ENCODE results near the gene NANS.

NANS gene

DNA sequence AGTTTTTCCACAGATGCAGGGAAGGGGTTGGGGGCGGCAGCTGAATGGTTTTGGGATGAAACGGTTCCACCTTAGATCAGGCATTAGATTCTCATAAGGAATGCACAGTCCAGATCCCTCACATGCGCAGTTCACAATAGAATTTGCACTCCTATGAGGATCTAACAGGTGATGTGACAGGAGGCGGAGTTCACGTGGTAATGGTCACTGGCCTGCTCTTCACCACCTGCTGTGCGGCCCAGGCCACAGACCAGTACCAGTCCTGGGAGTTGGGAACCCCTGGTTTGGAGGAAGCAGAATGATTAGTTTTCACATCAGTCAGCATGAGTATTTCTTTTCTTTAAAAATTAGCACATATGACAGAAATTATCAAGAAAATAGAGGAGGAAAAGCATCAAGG is 47.1 kb upstream of the NANS start:
- peaks cover 47% of the 10 kb centered on the region; the same call in 1 of the 2 replicates for H3K79me2 ChIP-seq (ENCODE audit: insufficient read depth, low read length)
- H4K20me1 ChIP-seq (ENCODE audit: insufficient read depth, low read length, poor library complexity, severe bottlenecking) = peaks cover 34% of the 10 kb centered on the region
- H3F3A ChIP-seq (ENCODE audit: low read depth) = no peaks in the 10 kb centered on the region

DNA sequence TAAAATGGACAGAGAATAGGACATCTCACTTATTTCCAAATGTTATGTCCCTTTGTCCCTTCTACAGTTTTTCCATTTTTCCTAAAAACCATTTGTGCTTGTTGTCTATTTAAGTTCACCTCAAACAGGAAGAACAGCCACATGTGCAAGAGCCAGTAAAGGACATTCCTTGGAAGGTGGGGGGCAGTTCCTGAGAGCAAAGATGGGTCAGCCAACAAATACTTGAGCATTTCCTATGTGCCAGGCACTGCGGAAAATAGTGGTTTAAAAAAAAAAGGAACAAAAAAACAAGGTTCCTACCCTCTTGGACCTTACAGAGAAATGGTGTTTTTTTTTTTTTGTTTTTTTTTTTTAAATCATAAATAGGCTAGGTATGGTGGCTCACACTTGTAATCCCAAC is 46.6 kb upstream of the NANS start:
- peaks cover 100% of the 10 kb centered on the region for H3K36me3 ChIP-seq (ENCODE audit: insufficient read depth, low read length)
- H3F3A ChIP-seq (ENCODE audit: low read depth) = no peaks in the 10 kb centered on the region
- H2AFZ ChIP-seq (ENCODE audit: low read length) = no peak overlapping the region
- H3K4me1 ChIP-seq (ENCODE audit: insufficient read depth, low read length, poor library complexity, severe bottlenecking) = no peaks in the 10 kb centered on the region
- no peak overlapping the region for H3K4me2 ChIP-seq (ENCODE audit: low read depth, low read length, poor library complexity, severe bottlenecking)
- H3K9me2 ChIP-seq (replicated peaks; ENCODE audit: low read depth, low read length) = no peaks in the 10 kb centered on the region
- TF ChIP-seq, protein P1, sequence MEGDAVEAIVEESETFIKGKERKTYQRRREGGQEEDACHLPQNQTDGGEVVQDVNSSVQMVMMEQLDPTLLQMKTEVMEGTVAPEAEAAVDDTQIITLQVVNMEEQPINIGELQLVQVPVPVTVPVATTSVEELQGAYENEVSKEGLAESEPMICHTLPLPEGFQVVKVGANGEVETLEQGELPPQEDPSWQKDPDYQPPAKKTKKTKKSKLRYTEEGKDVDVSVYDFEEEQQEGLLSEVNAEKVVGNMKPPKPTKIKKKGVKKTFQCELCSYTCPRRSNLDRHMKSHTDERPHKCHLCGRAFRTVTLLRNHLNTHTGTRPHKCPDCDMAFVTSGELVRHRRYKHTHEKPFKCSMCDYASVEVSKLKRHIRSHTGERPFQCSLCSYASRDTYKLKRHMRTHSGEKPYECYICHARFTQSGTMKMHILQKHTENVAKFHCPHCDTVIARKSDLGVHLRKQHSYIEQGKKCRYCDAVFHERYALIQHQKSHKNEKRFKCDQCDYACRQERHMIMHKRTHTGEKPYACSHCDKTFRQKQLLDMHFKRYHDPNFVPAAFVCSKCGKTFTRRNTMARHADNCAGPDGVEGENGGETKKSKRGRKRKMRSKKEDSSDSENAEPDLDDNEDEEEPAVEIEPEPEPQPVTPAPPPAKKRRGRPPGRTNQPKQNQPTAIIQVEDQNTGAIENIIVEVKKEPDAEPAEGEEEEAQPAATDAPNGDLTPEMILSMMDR (conservative IDR thresholded peaks at IDR 0.05; ENCODE audit: low read length) = no peak
- no peak for TF ChIP-seq EZH2phosphoT487 (IDR thresholded peaks at IDR 0.05; ENCODE audit: borderline replicate concordance)
- H3K27me3 ChIP-seq (ENCODE audit: insufficient read depth, low read length, poor library complexity, severe bottlenecking) = no peaks in the 10 kb centered on the region
- H4K20me1 ChIP-seq (ENCODE audit: insufficient read depth, low read length, poor library complexity, severe bottlenecking) = peaks cover 30% of the 10 kb centered on the region
- peaks cover 43% of the 10 kb centered on the region; the same call in 1 of the 2 replicates for H3K79me2 ChIP-seq (ENCODE audit: insufficient read depth, low read length)
- no peak overlapping the region for H3K9ac ChIP-seq (ENCODE audit: low read depth, low read length, poor library complexity, severe bottlenecking)
- H3K9me3 ChIP-seq (ENCODE audit: insufficient read depth, low read depth, low read length) = no peaks in the 10 kb centered on the region
- H3K4me3 ChIP-seq (ENCODE audit: low read length, poor library complexity, severe bottlenecking) = no peak overlapping the region

More for the DNA sequence above, 47.1 kb upstream of the NANS start:
- no peak for TF ChIP-seq EZH2phosphoT487 (IDR thresholded peaks at IDR 0.05; ENCODE audit: borderline replicate concordance)
- TF ChIP-seq, protein P1 (conservative IDR thresholded peaks at IDR 0.05; ENCODE audit: low read length) = no peak
- H3K4me3 ChIP-seq (ENCODE audit: low read length, poor library complexity, severe bottlenecking) = no peak overlapping the region
- no peak overlapping the region for H3K9ac ChIP-seq (ENCODE audit: low read depth, low read length, poor library complexity, severe bottlenecking)
- H3K9me3 ChIP-seq (ENCODE audit: insufficient read depth, low read depth, low read length) = no peaks in the 10 kb centered on the region
- no peak overlapping the region for H2AFZ ChIP-seq (ENCODE audit: low read length)
- peaks cover 100% of the 10 kb centered on the region for H3K36me3 ChIP-seq (ENCODE audit: insufficient read depth, low read length)
- no peaks in the 10 kb centered on the region for H3K4me1 ChIP-seq (ENCODE audit: insufficient read depth, low read length, poor library complexity, severe bottlenecking)
- no peak overlapping the region for H3K4me2 ChIP-seq (ENCODE audit: low read depth, low read length, poor library complexity, severe bottlenecking)
- H3K27me3 ChIP-seq (ENCODE audit: insufficient read depth, low read length, poor library complexity, severe bottlenecking) = no peaks in the 10 kb centered on the region
- no peaks in the 10 kb centered on the region for H3K9me2 ChIP-seq (replicated peaks; ENCODE audit: low read depth, low read length)

DNA sequence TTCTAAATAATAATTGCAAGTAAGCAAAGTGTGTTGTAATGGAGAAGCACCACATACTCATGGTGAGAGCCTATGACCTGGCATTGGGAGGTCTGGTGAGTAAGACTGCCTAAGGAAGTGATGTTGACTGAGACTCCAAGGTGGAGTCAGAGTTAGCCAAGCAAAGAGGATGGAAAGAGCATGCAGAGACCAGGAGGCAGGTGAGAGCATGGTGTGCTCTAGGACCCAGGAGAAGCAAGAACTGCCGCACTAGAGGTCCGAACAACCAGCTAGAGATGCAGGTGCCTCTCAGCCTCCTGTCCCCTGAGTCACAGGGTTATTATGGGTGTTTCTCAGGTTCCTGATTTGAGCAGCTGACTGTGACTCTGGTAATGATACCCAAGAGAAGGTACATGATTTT is 46.1 kb upstream of the NANS start:
- Histone ChIP-seq H3K79me2 (ENCODE audit: insufficient read depth, low read length) (peaks cover 38% of the 10 kb centered on the region; the same call in 1 of the 2 replicates), H3K9ac (ENCODE audit: low read depth, low read length, poor library complexity, severe bottlenecking) (no peak overlapping the region), H4K20me1 (ENCODE audit: insufficient read depth, low read length, poor library complexity, severe bottlenecking) (peaks cover 30% of the 10 kb centered on the region), H3K4me1 (ENCODE audit: insufficient read depth, low read length, poor library complexity, severe bottlenecking) (no peaks in the 10 kb centered on the region), H3K27me3 (ENCODE audit: insufficient read depth, low read length, poor library complexity, severe bottlenecking) (no peaks in the 10 kb centered on the region), H2AFZ (ENCODE audit: low read length) (no peak overlapping the region), H3K4me2 (ENCODE audit: low read depth, low read length, poor library complexity, severe bottlenecking) (no peak overlapping the region), H3K4me3 (ENCODE audit: low read length, poor library complexity, severe bottlenecking) (no peak overlapping the region), H3K36me3 (ENCODE audit: insufficient read depth, low read length) (peaks cover 100% of the 10 kb centered on the region), H3K9me3 (ENCODE audit: insufficient read depth, low read depth, low read length) (no peaks in the 10 kb centered on the region), H3F3A (ENCODE audit: low read depth) (no peaks in the 10 kb centered on the region), H3K9me2 (replicated peaks; ENCODE audit: low read depth, low read length) (no peaks in the 10 kb centered on the region)
- no peak for TF ChIP-seq EZH2phosphoT487 (IDR thresholded peaks at IDR 0.05; ENCODE audit: borderline replicate concordance)
- TF ChIP-seq, protein P1 (conservative IDR thresholded peaks at IDR 0.05; ENCODE audit: low read length) = no peak
